ENCODE measurements around the gene FRAT2.

GRCh38 chr10:97338041-97338440, 3.5 kb upstream of the FRAT2 start:
- TF ChIP-seq CTCF (IDR thresholded peaks at IDR 0.05; ENCODE audit: low read depth, low read length, poor library complexity, severe bottlenecking) (no peak), EZH2phosphoT487 (IDR thresholded peaks at IDR 0.05; ENCODE audit: borderline replicate concordance, low read length) (no peak)
